Lower lobe of right lung (tissue), 2 donors: ENCODE data around the gene RAB4B. TPM values are rescaled to one million over a fixed set of nuclear protein-coding genes. Genes with fewer than 3 reads are reported as not detected.

Source experiments
- ATAC-seq, 2 donors: fragments of 200-7000 bp; cut with Tn5 transposase; one replicate each; pipeline ENCODE4 v1.9.1; 2020 to 2022; ENCODE audit warnings: mild to moderate bottlenecking in 2 of 2, moderate library complexity in 2 of 2
- DNase-seq: peaks from one replicate; pipeline ENCODE4 v3.0.0-alpha.2; 2020
- H3K27ac ChIP-seq: fragments of 200-600 bp; one replicate; pipeline ENCODE4 v1.8.0; 2022
- H3K27me3 ChIP-seq: fragments of 200-600 bp; one replicate; pipeline ENCODE4 v1.8.0; 2022; ENCODE audit warnings: low read depth
- H3K36me3 ChIP-seq: fragments of 200-600 bp; one replicate; pipeline ENCODE4 v1.8.0; 2022; ENCODE audit warnings: mild to moderate bottlenecking
- H3K4me1 ChIP-seq: fragments of 200-600 bp; one replicate; pipeline ENCODE4 v1.8.0; 2022
- H3K4me3 ChIP-seq: fragments of 200-600 bp; one replicate; pipeline ENCODE4 v1.8.0; 2022; ENCODE audit warnings: mild to moderate bottlenecking
- H3K9me3 ChIP-seq: fragments of 200-600 bp; one replicate; pipeline ENCODE4 v1.8.0; 2022
- CTCF ChIP-seq: fragments of 200-600 bp; IDR thresholded peaks from one replicate; pipeline ENCODE4 v1.8.0; 2022; ENCODE audit warnings: antibody characterized with exemption, mild to moderate bottlenecking
- intact Hi-C: fragments of 100-400 bp; cut with DNase I; formaldehyde crosslinking; loops from one replicate; pipeline ENCODE4 v1.11.0; 2022
- total RNA-seq: library from RNA; stranded (reverse); fragmentation: NEBNext Ultra II Directional; extraction: Animal tissue kit (Norgen Biotek cat#: 25700); gene quantifications from one replicate; pipeline ENCODE4 v1.2.1, GENCODE V29; 2021
- donor health status: DM: no; HTN: yes; CAD: no; lungs with severe emphysema.

RAB4B gene
- total RNA-seq, 1 donor from 2014 or later, result 48.5 TPM

- intact Hi-C loops, result no loop called here
- H3K36me3 ChIP-seq, result no peaks in the 10 kb centered on the region
Measured at GRCh38 chr19:40747536-40747935, 30.5 kb upstream of the RAB4B start.

GRCh38 chr19:40750058-40750873 is 27.8 kb upstream of the RAB4B start, which contains the start of gene ACTMAP:
ACTMAP (minus strand) TSS chr19:40750477; CDS start chr19:40749803, 674 bp downstream.
- ATAC-seq, result peak; percentile 94 to 97
- peaks cover 65% of the 10 kb centered on the region for H3K4me1 ChIP-seq
- TF ChIP-seq CTCF, result no peak
- DNase-seq, result peak; percentile 99
- H3K36me3 ChIP-seq, result peaks cover 13% of the 10 kb centered on the region
- H3K4me3 ChIP-seq, result peak within 1 kb of the TSS; percentile 63
- H3K9me3 ChIP-seq, result no peaks in the 10 kb centered on the region
- H3K27ac ChIP-seq, result peak within 1 kb of the TSS; percentile 93
- intact Hi-C loops, result no loop called here
- no peaks in the 10 kb centered on the region for H3K27me3 ChIP-seq

More at GRCh38 chr19:40747536-40747935, 30.5 kb upstream of the RAB4B start:
- DNase-seq (no peak), ATAC-seq (no peak)
- TF ChIP-seq CTCF, result no peak
- Histone ChIP-seq H3K4me3 (no peak overlapping the region), H3K27ac (peak overlapping the region; percentile 90), H3K4me1 (peaks cover 53% of the 10 kb centered on the region), H3K9me3 (no peaks in the 10 kb centered on the region), H3K27me3 (no peaks in the 10 kb centered on the region)

DNA sequence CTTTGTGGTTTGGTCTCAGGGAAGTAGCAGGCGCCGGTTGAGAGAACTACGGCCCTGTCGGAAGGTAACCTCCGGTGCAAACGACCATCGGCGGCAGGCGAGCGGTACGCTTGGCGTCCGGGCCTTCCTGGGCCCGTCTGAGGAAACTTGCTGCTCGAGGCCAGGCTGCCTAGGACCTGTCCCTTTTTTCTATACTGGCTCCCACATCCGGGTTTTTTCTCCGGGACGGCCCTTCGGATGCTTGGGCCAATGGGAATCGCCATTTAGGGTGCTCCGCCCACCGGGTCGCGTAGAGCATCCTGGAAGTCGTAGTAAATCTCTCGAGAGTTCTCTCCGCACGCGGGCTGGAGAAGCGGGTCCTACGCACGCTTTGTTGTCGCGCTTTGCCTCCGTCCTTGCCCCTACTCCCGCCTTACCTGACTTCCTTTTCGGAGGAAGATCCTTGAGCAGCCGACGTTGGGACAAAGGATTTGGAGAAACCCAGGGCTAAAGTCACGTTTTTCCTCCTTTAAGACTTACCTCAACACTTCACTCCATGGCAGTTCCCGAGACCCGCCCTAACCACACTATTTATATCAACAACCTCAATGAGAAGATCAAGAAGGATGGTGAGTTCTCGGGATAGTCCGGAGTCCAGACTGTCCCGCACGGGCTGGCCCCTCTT is 27.0 kb upstream of the RAB4B start, which contains the start of gene SNRPA:
Gene SNRPA (plus strand): TSS at position 330 of the 664 bp plus-strand sequence. CDS start 206 bp downstream, at position 536.
- TF ChIP-seq CTCF, result no peak
- Histone ChIP-seq H3K4me1 (peaks cover 65% of the 10 kb centered on the region), H3K27me3 (no peaks in the 10 kb centered on the region), H3K4me3 (peak within 1 kb of the TSS; percentile 63), H3K9me3 (no peaks in the 10 kb centered on the region), H3K27ac (peak within 1 kb of the TSS; percentile 93), H3K36me3 (peaks cover 19% of the 10 kb centered on the region)
- intact Hi-C loops, result no loop called here
- DNase-seq, result peak; percentile 98
- ATAC-seq, result peak; percentile 91 to 92

GRCh38 chr19:40752257-40752781 is 25.7 kb upstream of the RAB4B start:
- H3K9me3 ChIP-seq, result no peaks in the 10 kb centered on the region
- H3K4me3 ChIP-seq, result peak overlapping the region; percentile 63
- peak overlapping the region; percentile 93 for H3K27ac ChIP-seq
- DNase-seq, result no peak
- intact Hi-C loops, result no loop called here
- no peak for TF ChIP-seq CTCF
- peaks cover 31% of the 10 kb centered on the region for H3K36me3 ChIP-seq
- peaks cover 77% of the 10 kb centered on the region for H3K4me1 ChIP-seq
- no peaks in the 10 kb centered on the region for H3K27me3 ChIP-seq
- no peak for ATAC-seq

GRCh38 chr19:40754611-40755247 is 23.3 kb upstream of the RAB4B start:
- H3K36me3 ChIP-seq, result peaks cover 55% of the 10 kb centered on the region
- no peaks in the 10 kb centered on the region for H3K27me3 ChIP-seq
- ATAC-seq (no peak), DNase-seq (no peak)
- TF ChIP-seq CTCF, result no peak
- peak overlapping the region; percentile 25 for H3K4me3 ChIP-seq
- H3K27ac ChIP-seq, result peak overlapping the region; percentile 8
- H3K4me1 ChIP-seq, result peaks cover 54% of the 10 kb centered on the region
- no peaks in the 10 kb centered on the region for H3K9me3 ChIP-seq
- intact Hi-C loops, result no loop called here
